ENCODE measurements around the gene STXBP1.

Gene STXBP1

DNA sequence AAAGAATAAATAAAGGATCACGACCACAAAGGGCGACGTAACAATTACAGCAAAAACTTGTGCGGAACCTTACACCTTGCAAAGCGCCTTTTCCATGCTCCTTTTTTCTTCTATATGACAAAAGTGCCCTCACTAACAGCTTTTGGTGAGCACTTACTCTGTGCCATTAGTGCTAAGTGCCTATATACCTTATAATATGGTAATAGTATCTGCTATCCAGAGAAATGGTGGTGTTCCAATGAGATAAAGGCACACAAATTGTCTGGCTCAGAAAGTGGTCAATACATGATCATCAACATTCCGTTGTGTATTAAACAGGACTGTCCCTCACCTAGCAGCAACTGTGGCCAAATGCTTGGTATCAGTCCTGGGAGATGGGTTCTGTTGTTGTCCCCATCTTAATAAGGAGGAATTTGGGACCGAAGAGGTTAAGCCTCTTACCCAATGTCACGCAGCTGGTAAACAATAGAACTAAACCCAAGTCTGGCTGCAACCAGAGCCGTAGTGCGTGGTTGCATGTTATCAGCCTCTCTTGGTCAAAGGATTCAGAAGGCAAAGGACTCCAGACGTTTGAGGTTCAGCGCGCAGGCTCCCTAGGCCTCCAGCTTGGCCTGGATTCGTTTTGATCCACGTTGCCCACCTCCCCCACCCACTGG is 123.6 kb downstream of the STXBP1 start:
- no peak for DNase-seq

DNA sequence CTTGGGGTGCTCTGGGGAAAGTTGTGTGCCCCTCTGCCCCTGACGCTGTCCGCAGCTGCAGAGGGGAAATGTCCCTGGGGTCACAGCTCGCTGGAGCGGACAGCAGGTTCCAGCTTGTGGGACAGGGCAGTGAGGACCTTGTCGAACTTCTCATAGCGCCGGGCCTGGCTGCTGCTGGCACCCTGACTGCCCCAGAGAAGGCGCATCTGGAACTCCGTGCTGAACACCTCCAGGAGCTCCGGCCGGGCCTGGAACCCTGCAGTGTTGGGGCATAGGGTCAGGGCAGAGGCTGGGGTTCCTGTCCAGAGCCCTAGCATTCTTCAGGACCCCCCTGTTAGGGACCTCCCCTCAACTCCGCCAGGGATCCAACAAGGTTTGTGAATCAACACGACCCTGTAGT is 126.6 kb downstream of the STXBP1 start:
- no peak for DNase-seq

DNA sequence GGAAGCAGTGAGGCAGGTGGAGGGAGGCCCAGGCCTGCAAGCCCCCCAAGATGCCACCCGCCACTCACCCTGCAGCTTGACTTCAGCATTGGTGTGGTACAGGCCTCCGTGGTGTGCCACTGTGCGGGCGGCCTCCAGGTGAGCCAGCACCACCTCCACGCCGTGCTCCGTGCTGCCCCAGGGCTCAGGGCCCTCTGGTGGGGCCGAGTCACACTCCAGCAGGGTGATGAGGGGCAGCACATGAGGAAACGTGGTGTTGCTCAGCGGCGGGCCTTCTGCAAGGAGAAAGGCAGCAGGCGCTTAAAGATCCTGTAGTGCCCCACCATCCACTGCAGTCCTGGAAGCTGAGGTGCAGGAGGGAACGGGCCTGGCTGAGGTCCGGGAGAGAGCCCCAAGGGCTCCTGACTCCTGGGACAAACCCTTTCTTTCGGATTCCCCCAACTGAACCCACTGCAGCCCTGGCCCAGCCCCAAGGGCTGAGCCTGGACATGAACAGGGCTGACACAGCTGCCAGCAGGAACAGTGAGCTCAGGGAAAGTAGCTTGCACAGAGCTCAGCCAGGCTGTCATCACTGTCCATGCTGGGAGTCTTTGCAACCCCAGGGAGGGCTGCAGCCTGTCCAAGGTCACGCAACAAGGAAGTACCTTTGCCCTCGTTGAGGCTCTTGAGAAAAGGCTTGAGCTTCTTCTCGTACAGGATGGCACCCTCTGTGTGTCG is 127.7 kb downstream of the STXBP1 start:
- DNase-seq, result no peak

DNA sequence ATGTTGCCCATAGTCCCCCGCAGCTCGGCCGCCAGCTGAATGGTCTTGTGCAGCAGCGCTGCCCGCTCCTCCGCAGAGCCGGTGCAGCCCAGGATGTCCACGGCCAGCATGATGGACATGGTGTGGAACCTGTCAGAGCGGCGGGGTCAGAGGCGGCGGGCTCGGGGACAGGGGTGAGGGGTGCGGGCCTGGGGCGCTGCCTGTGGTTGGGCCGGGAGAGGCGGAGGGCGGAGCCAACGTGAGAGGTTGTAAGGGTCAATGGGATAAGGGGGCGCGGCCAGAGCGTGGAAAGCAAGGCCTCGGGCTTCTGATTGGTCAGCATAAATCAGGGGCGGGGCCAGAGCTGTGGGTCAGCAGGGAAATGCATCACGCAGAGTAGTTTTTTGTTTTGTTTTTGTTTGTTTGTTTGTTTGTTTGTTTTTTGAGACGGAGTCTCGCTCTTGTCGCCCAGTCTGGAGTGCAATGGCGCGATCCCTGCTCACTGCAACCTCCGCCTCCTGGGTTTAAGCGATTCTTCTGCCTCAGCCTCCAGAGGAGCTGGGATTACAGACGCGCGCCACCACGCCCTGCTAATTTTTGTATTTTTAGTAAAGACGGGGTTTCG is 129.9 kb downstream of the STXBP1 start:
- DNase-seq, result peak in 12 of 14 donors; percentile 20 to 88 (median 57)
